Heart left ventricle (tissue), 13 donors: ENCODE results near the gene PANK3.

Experiments
- POLR2A ChIP-seq, 2 donors: fragments of 450-650 bp; IDR thresholded peaks; one replicate each; pipeline ENCODE4 v1.6.1; 2017; ENCODE audit warnings: antibody characterized with exemption in 2 of 2, mild to moderate bottlenecking in 2 of 2, moderate library complexity in 2 of 2
- TF ChIP-seq, protein P1 (sequence below), 12 donors: fragments of 200-600 bp; sonication (generic) in 4 of 12; IDR thresholded peaks; one replicate each; pipeline versions ENCODE4 v1.5.0 to v1.8.0; 2018 to 2022; ENCODE audit warnings: antibody characterized with exemption in 12 of 12, mild to moderate bottlenecking in 5 of 12
- donor health status: ischemic (EF 13 %, LVEDD 7.1; RV severe dilation, severe dysfunction).
- donor health status: DM: no; HTN: yes; CAD: no.
- donor health status: DM: no; HTN: no; CAD: no.
- donor health status: ischemic (EF 25% LVEDD 6.9; RV normal size, moderate dysfunction).
- donor health status: ischemic (EF 25% LVEDD 5.7; RV mildly dilated, moderate dysfunction).
- donor health status: ischemic (EF 35%, LVEDD 5.7; RV mildly dilated, moderate dysfunction).
- donor health status: nonischemic (EF 11% LVEDD 7.7; RV severe dilation, severe dysfunction).
- donor health status: DM: yes; HTN: yes; CAD: no.
- donor health status: PGD.
- donor health status: ischemic (EF 29% LVEDD 5.4; RV normal size, mild dysfunction).
- donor health status: nonischemic (EF 23%, LVEDD 6.1; RV moderate dilation, normal function).

DNA sequence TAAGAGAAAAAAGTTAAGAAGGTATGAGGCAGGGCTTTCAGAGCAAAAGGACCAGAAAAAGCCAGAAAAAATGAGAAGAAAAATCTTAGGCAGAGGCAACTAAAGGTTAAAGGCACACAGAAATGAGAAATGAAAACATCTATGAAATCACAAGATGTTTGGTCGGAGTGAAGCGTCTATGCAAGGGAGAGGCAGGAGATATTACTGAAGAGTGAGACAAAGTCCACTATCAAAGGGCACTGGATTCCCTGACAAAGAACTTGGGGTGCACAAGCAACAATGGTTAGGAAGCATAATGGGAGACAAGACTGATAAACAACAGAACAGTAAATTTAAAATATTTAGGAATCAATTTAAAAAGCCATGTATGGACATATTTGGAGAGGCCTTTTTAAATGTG lies 16.9 kb downstream of the PANK3 start:
- no peak for TF ChIP-seq POLR2A (IDR thresholded peaks at IDR 0.05)
- TF ChIP-seq, protein P1, sequence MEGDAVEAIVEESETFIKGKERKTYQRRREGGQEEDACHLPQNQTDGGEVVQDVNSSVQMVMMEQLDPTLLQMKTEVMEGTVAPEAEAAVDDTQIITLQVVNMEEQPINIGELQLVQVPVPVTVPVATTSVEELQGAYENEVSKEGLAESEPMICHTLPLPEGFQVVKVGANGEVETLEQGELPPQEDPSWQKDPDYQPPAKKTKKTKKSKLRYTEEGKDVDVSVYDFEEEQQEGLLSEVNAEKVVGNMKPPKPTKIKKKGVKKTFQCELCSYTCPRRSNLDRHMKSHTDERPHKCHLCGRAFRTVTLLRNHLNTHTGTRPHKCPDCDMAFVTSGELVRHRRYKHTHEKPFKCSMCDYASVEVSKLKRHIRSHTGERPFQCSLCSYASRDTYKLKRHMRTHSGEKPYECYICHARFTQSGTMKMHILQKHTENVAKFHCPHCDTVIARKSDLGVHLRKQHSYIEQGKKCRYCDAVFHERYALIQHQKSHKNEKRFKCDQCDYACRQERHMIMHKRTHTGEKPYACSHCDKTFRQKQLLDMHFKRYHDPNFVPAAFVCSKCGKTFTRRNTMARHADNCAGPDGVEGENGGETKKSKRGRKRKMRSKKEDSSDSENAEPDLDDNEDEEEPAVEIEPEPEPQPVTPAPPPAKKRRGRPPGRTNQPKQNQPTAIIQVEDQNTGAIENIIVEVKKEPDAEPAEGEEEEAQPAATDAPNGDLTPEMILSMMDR (IDR thresholded peaks at IDR 0.05) = no peak
